K562 (cell line): ENCODE results near the gene ZNF740. TPM values are rescaled to one million over a fixed set of nuclear protein-coding genes. Genes with fewer than 3 reads are reported as not detected.

ENCODE experiments used
- ATAC-seq: fragments of 200-7000 bp; cut with Tn5 transposase; 3 replicates; pipeline ENCODE4 v1.9.1; 2020; ENCODE audit warnings: moderate library complexity
- BruUV-seq: library from RNA; stranded (reverse); fragments of 400-500 nt; replicated peaks from 2 replicates; lab custom pipeline; 2021; lab: Mats Ljungman, UMichigan
- CTCF ChIA-PET: fragments of 300-600 bp; formaldehyde crosslinking; extraction: SDS; loops from one replicate; lab custom pipeline; 2021; ENCODE audit warnings: low intra/inter-chr PET ratio; lab: Yijun Ruan, JAX
- POLR2A ChIA-PET: fragments of 300-600, 350-650 bp; sonication (Branson Sonifier 250); formaldehyde crosslinking; extraction: SDS; loops from one replicate; lab custom pipeline; 2021; ENCODE audit warnings: antibody characterized with exemption, inconsistent platforms; lab: Yijun Ruan, JAX
- DNase-seq, 4 experiments: peaks; one replicate each; pipeline versions ENCODE4 v3.0.0 to v3.0.0-alpha.2; 2011 to 2018; ENCODE audit warnings: low spot score in 3 of 4, mixed read lengths in 3 of 4; ENCODE audit errors: extremely low read depth in 1 of 4
- FAIRE-seq: peaks from 2 replicates; lab custom pipeline; 2011; peaks lifted over from hg19 to GRCh38; lab: Jason Lieb, UNC
- H2AFZ ChIP-seq: 2 replicates; pipeline ENCODE4 v1.6.0; 2011; ENCODE audit warnings: low read depth, low read length, control low read depth, inconsistent platforms
- H3K27ac ChIP-seq: fragments of 200-600 bp; 3 replicates; pipeline ENCODE4 v1.8.0; 2011; ENCODE audit warnings: low read depth, mild to moderate bottlenecking, control low read depth, inconsistent platforms, low read length, moderate library complexity, mixed read lengths; ENCODE audit errors: extremely low read depth
- H3K27me3 ChIP-seq, 2 experiments: fragments of 300-600 bp in 1 of 2; 2 replicates in 1 of 2; 3 replicates in 1 of 2; pipeline versions ENCODE4 v1.6.0 to v1.8.0; 2011; ENCODE audit warnings: inconsistent platforms in 2 of 2, low read length in 2 of 2, mild to moderate bottlenecking in 1 of 2, mixed read lengths in 1 of 2, moderate library complexity in 1 of 2; ENCODE audit not compliant: control insufficient read depth in 2 of 2, insufficient read depth in 2 of 2
- H3K36me3 ChIP-seq: fragments of 300-600 bp; 3 replicates; pipeline ENCODE4 v1.8.0; 2011; ENCODE audit warnings: mild to moderate bottlenecking, low read length, inconsistent platforms; ENCODE audit not compliant: control insufficient read depth, insufficient read depth
- H3K4me1 ChIP-seq, 2 experiments: fragments of 200-600 bp in 1 of 2; replicated peaks in 1 of 2; 2 replicates in 1 of 2; 3 replicates in 1 of 2; pipeline versions ENCODE4 v1.5.1 to v1.8.0; 2011; ENCODE audit warnings: inconsistent platforms in 2 of 2, low read length in 2 of 2, mild to moderate bottlenecking in 1 of 2, mixed read lengths in 1 of 2, moderate library complexity in 1 of 2; ENCODE audit not compliant: control insufficient read depth in 2 of 2, insufficient read depth in 2 of 2
- H3K4me2 ChIP-seq: 2 replicates; pipeline ENCODE4 v1.6.1; 2011; ENCODE audit warnings: low read length, control low read depth, inconsistent platforms, mixed read lengths; ENCODE audit not compliant: insufficient read depth
- H3K4me3 ChIP-seq: fragments of 200-600 bp; sonication (generic), shearing (Covaris generic); 2 replicates; pipeline ENCODE4 v1.5.1; 2016; ENCODE audit warnings: control low read depth, inconsistent platforms
- H3K79me2 ChIP-seq: fragments of 200-600 bp; 3 replicates; pipeline ENCODE4 v1.8.0; 2011; ENCODE audit warnings: low read length, inconsistent platforms; ENCODE audit not compliant: control insufficient read depth, insufficient read depth
- H3K9ac ChIP-seq, 2 experiments: 2 replicates each; pipeline versions ENCODE4 v1.6.0 to v1.6.1; 2011; ENCODE audit warnings: low read depth in 2 of 2, low read length in 2 of 2, control low read depth in 1 of 2, inconsistent platforms in 1 of 2, mild to moderate bottlenecking in 1 of 2, mixed read lengths in 1 of 2; ENCODE audit not compliant: insufficient read depth in 1 of 2
- H3K9me1 ChIP-seq: one replicate; pipeline ENCODE4 v1.6.0; 2011; ENCODE audit warnings: inconsistent platforms, mild to moderate bottlenecking, low read length, moderate library complexity; ENCODE audit not compliant: control insufficient read depth, insufficient read depth
- H3K9me3 ChIP-seq: replicated peaks from 2 replicates; pipeline ENCODE4 v1.5.1; 2011; ENCODE audit warnings: low read depth, low read length, inconsistent platforms; ENCODE audit not compliant: control insufficient read depth, insufficient read depth
- H4K20me1 ChIP-seq: replicated peaks from 2 replicates; pipeline ENCODE4 v1.6.1; 2011; ENCODE audit warnings: low read length, inconsistent platforms, mixed read lengths; ENCODE audit not compliant: control insufficient read depth, insufficient read depth
- SIX5 ChIP-seq, 2 experiments: IDR thresholded peaks; 2 replicates each; pipeline ENCODE4 v1.6.1; 2011; ENCODE audit warnings: low read length in 2 of 2, borderline replicate concordance in 1 of 2, low read depth in 1 of 2, mild to moderate bottlenecking in 1 of 2, moderate library complexity in 1 of 2; ENCODE audit not compliant: insufficient read depth in 1 of 2
- TSC22D4 ChIP-seq: fragments of 450-650 bp; IDR thresholded peaks from 2 replicates; pipeline ENCODE4 v1.6.1; 2016; ENCODE audit warnings: missing genetic modification characterization, missing biosample characterization, control low read depth
- ZNF316 ChIP-seq: fragments of 450-650 bp; IDR thresholded peaks from 2 replicates; pipeline ENCODE4 v1.6.1; 2016
- WGBS: fragments of 100-300 bp; shearing (Covaris generic); methylation state at CpG from one replicate; pipeline ENCODE4 v1.1.6; 2016; ENCODE audit warnings: low coverage, mixed read lengths; ENCODE audit not compliant: insufficient coverage; ENCODE audit errors: missing lambda C conversion rate; 5-methylcytosine and 5-hydroxymethylcytosine counted together
- in situ Hi-C: fragments of 300-500 bp; cut with MboI; formaldehyde crosslinking; loops from 4 replicates; pipeline ENCODE4 v1.15.0; 2018; ENCODE audit warnings: inconsistent platforms, mixed read lengths
- intact Hi-C: fragments of 100-400 bp; cut with micrococcal nuclease; formaldehyde crosslinking; loops from 2 replicates; pipeline ENCODE4 v1.14.2; 2022
- polyA plus RNA-seq, 8 experiments: library from polyadenylated mRNA; depleted of rRNA in 4 of 8; stranded (reverse) in 5 of 8; unstranded in 3 of 8; fragments of >200 nt; fragmentation: Nextera tagmentation in 2 of 8; fragmentation: Illumina TruSeq in 1 of 8; extraction: Ambion mirVana in 2 of 8; extraction: Trizol in 1 of 8; gene quantifications; 2 replicates each; pipeline versions ENCODE4 v1.2.1 to v1.2.3, GENCODE V29; 2011 to 2014; ENCODE audit warnings: inconsistent platforms in 1 of 8, missing spikeins in 1 of 8
- total RNA-seq, 7 experiments: library from RNA; depleted of rRNA in 6 of 7; stranded (reverse); fragments of >200 nt in 6 of 7; fragmentation: Illumina TruSeq in 2 of 7; extraction: Trizol in 2 of 7; gene quantifications; 2 replicates each; pipeline versions ENCODE4 v1.2.1 to v1.2.3, GENCODE V29; 2011 to 2021; ENCODE audit warnings: low replicate concordance in 1 of 7

Gene ZNF740
- total and polyA plus RNA-seq, 9 of the 15 experiments (the other 6 are each of a cell fraction or from before 2014, with no cell fraction given) = 0.57 to 46.4 (median 18.6) TPM

DNA sequence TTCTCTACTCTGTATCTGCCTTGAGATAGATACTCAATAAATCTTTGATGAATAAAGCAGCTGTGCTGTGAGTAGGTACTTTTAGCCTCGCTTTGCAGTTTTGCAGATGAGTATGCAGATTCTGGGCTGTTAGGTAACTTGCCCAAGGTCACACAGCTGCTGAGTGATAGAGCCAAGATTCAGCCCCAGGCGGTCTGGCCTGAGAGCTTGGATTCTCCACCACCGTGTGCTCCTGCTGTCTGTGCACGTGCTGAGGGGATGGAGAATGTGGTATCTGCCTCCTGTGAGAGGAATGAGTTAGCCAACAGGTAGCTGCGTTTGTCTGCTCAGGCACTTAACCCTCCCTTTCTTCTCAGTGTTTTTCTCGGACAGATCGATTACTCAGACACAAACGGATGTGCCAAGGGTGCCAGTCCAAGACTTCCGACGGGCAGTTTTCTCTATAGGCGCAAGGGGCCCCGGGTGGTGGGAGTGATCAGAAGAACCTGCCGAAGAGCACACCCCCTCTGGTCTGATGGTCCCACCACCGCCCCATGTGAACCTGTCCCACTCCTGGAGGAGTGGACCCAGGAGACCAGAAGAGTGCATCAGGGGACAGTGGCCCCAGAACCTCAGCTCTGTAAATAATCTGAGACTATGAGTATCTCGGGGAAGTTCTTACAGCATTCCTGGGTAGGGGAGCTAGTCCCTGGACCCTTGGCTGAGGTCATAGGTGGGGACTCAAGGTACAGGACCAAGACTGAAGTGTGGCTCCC, 6.8 kb downstream of the ZNF740 start:
- peaks cover 15% of the 10 kb centered on the region for H3K79me2 ChIP-seq
- intact Hi-C loops (no loop called here), in situ Hi-C loops (loop anchor here (10.0 kb wide), 1 partner anchor 763 kb away; no protein-coding TSS in a partner anchor)
- no peaks in the 10 kb centered on the region for H3K27me3 ChIP-seq
- H3K36me3 ChIP-seq = peaks cover 70% of the 10 kb centered on the region
- no peak overlapping the region for H3K27ac ChIP-seq
- H3K9me1 ChIP-seq = no peaks in the 10 kb centered on the region
- TF ChIP-seq ZNF316 (peak; percentile 58), TSC22D4 (tag) (no peak)
- peaks cover 4% of the 10 kb centered on the region; the same call in 1 of the 2 replicates for H4K20me1 ChIP-seq
- FAIRE-seq = no peak
- WGBS = 84% methylated on average over 15 of the region's 15 CpGs
- ChIA-PET CTCF (no interaction called here), POLR2A (interaction anchor here (0.8 to 2.1 kb wide), 12 partner anchors 8 to 134 kb away, joined by 3 to 11 read pairs (median 4); partner anchors contain the start of genes AAAS, ESPL1 and ITGB7)
- H3K4me3 ChIP-seq = no peak overlapping the region
- H3K9ac ChIP-seq = no peak overlapping the region
- H3K4me2 ChIP-seq = no peak overlapping the region
- no peaks in the 10 kb centered on the region; the same call in 1 of the 2 replicates for H3K9me3 ChIP-seq
- no peak for ATAC-seq
- H3K4me1 ChIP-seq = peaks cover 9 to 15% of the 10 kb centered on the region in 2 experiments; a peak in 4 of 5 replicates
- H2AFZ ChIP-seq = no peak overlapping the region
- no TSS peak for BruUV-seq
- peak in 1 of 4 experiments; percentile 3 for DNase-seq

DNA sequence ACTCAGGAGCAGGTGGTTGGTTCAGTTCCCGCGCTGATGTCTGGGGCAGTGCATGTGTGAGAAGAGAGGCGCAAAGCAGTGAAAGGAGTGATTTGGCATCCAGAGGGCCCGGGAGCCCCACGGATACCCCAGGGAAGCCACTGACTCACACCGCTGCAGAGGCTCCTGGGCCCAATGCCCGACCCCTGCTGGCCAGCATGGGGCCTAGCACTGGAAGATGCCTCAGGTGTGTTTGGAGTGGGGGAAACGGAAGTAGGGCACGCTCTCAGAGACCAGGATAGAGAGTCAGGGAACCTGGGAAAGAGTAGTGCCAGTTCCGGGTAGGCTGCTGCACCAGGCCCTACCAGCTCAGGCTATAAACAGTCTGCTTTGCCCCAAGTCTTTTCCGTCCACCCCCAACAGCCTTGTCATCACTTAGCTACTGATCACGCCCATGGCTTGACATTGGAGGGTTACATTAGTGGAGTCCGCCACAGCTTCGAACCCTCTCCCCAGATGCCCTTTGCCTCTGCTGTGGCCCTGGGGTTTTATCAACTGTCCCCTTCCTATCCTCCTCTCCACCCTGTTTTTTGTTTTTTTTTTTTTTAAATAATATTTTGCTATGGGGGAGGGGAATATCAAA, 9.7 kb downstream of the ZNF740 start:
- H3K4me3 ChIP-seq = no peak overlapping the region
- ChIA-PET CTCF (interaction anchor here (0.6 to 1.3 kb wide), 2 partner anchors 31 to 91 kb away, joined by 3 to 7 read pairs; no protein-coding TSS in a partner anchor), POLR2A (interaction anchor here (0.6 to 1.6 kb wide), 9 partner anchors 9 to 760 kb away, joined by 3 to 9 read pairs (median 3); partner anchors contain the start of genes CSAD and ZNF740)
- peaks cover 43% of the 10 kb centered on the region for H3K36me3 ChIP-seq
- no peak overlapping the region for H3K27ac ChIP-seq
- no peak overlapping the region for H3K4me2 ChIP-seq
- no peaks in the 10 kb centered on the region for H3K9me1 ChIP-seq
- H4K20me1 ChIP-seq = peaks cover 4% of the 10 kb centered on the region; the same call in 1 of the 2 replicates
- in situ Hi-C loops (no loop called here), intact Hi-C loops (loop anchor here (1.0 kb wide), 2 partner anchors 31 to 124 kb away; no protein-coding TSS in a partner anchor)
- WGBS = 49% methylated on average over 12 of the region's 14 CpGs
- no peaks in the 10 kb centered on the region for H3K27me3 ChIP-seq
- no TSS peak for BruUV-seq
- no peaks in the 10 kb centered on the region for H3K79me2 ChIP-seq
- no peak overlapping the region for H3K9ac ChIP-seq
- peaks cover 0 to 6% of the 10 kb centered on the region in 2 experiments; a peak in 3 of 5 replicates for H3K4me1 ChIP-seq
- peak; percentile 94 for ATAC-seq
- no peak overlapping the region for H2AFZ ChIP-seq
- peak; percentile 72 for FAIRE-seq
- no peaks in the 10 kb centered on the region for H3K9me3 ChIP-seq
- peak; percentile 65 to 80 (median 77) for DNase-seq
- no peak for TF ChIP-seq SIX5 (IDR thresholded peaks at IDR 0.05; ENCODE audit: borderline replicate concordance in 1 of 2, insufficient read depth in 1 of 2, low read depth in 1 of 2, low read length in 2 of 2)
